HG03378 (cell line): ENCODE measurements around the gene SLC25A26.

Source experiments
- ATAC-seq: cut with Tn5 transposase; IDR thresholded peaks from one replicate; pipeline ENCODE4 v1.9.1; 2021; ENCODE audit warnings: mild to moderate bottlenecking, moderate library complexity; ENCODE audit not compliant: unreplicated experiment

SLC25A26 gene

DNA sequence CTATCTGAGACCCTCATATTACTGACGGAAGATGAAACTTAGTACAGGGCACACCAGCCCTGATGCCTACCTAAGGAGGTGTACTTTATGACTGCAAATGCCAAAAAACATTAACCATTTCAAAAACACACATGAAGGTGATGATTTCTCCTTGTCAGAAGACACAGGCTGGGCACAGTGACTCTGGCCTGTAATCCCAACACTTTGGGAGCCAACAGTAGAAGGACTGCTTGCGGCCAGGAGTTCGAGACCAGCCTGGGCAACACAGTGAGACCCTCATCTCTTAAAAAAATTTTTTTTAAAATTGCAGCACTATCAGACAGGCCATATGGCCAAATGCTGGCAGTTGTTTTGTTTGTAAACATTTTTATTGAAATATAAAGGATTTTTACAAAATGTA is 206.6 kb downstream of the SLC25A26 start:
- no peak for ATAC-seq

DNA sequence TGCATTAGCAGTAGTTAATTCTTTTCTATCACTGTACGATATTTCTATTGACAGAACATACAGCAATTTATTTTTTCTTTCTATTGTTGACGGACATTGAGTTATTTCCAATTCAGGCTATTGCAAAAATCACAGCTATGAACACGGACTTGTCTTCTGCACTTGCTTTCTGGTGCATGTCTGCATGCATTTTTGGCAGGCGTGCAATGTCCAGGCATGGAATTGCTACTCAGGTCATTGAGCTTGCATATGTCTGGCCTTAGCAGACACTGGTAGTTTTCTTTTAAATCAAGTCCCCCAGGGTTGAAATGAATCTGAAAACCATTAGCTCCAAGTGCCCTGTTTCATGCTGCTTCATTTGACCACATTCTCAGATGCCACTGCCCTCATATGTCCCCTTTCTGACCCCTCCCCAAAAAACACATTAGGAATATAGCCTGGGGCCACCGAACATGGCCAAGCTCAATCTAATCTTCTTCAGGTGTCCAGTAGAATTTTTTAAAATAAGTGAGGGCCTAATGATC is 207.2 kb downstream of the SLC25A26 start:
- ATAC-seq: no peak
